Measurements from ENCODE around the gene SLC35D2. TPM values are rescaled to one million over a fixed set of nuclear protein-coding genes. Genes with fewer than 3 reads are reported as not detected.
"Not testable (repeated sequence)": the region's sequence is repeated elsewhere in the genome, so short reads cannot be mapped to it uniquely, and the experiment has no call there.

The SLC35D2 gene
- total and polyA plus RNA-seq, 3 experiments from 2014 or later: 7.9 to 29.1 (median 8.3) TPM

GRCh38 chr9:96363175-96363967, 20.1 kb downstream of the SLC35D2 start:
- Mint-ChIP-seq H3K9me3 (no peaks in the 10 kb centered on the region), H3K4me3 (no peak overlapping the region), H3K36me3 (peaks cover 3 to 53% (median 17%) of the 10 kb centered on the region in 3 donors), H3K27me3 (no peaks in the 10 kb centered on the region), H3K27ac (no peak overlapping the region), H3K4me1 (no peaks in the 10 kb centered on the region)
- no peak for DNase-seq
- Histone ChIP-seq H3K9me3 (ENCODE audit: low read length) (no peaks in the 10 kb centered on the region), H3K36me3 (ENCODE audit: insufficient read depth, low read length) (peaks cover 4% of the 10 kb centered on the region), H3K4me3 (ENCODE audit: low read length) (no peak overlapping the region), H3K4me1 (ENCODE audit: insufficient read depth, low read length) (no peaks in the 10 kb centered on the region), H3K27ac (ENCODE audit: low read depth, low read length) (no peak overlapping the region), H3K27me3 (ENCODE audit: insufficient read depth, low read length, poor library complexity, severe bottlenecking) (no peaks in the 10 kb centered on the region)
- CTCF ChIA-PET: no interaction called here
- POLR2A ChIA-PET: no interaction called here

GRCh38 chr9:96362119-96362518, 21.4 kb downstream of the SLC35D2 start:
- H3K4me1 ChIP-seq (ENCODE audit: insufficient read depth, low read length); H3K27ac ChIP-seq (ENCODE audit: low read depth, low read length); CTCF ChIA-PET: not testable (repeated sequence)

GRCh38 chr9:96361668-96362067, 21.8 kb downstream of the SLC35D2 start:
- DNase-seq: no peak

More at GRCh38 chr9:96362119-96362518, 21.4 kb downstream of the SLC35D2 start:
- H3K9me3 ChIP-seq (ENCODE audit: low read length); H3K4me1 Mint-ChIP-seq; H3K4me3 Mint-ChIP-seq; H3K9me3 Mint-ChIP-seq; H3K27me3 ChIP-seq (ENCODE audit: insufficient read depth, low read length, poor library complexity, severe bottlenecking); DNase-seq; H3K4me3 ChIP-seq (ENCODE audit: low read length); H3K36me3 ChIP-seq (ENCODE audit: insufficient read depth, low read length); H3K27me3 Mint-ChIP-seq; H3K27ac Mint-ChIP-seq; POLR2A ChIA-PET: not testable (repeated sequence)
- H3K36me3 Mint-ChIP-seq: peaks cover 3 to 53% (median 17%) of the 10 kb centered on the region in 3 donors

GRCh38 chr9:96360976-96361375, 22.5 kb downstream of the SLC35D2 start:
- Histone ChIP-seq H3K27ac (ENCODE audit: low read depth, low read length) (no peak overlapping the region), H3K4me3 (ENCODE audit: low read length) (no peak overlapping the region), H3K27me3 (ENCODE audit: insufficient read depth, low read length, poor library complexity, severe bottlenecking) (no peaks in the 10 kb centered on the region), H3K4me1 (ENCODE audit: insufficient read depth, low read length) (no peaks in the 10 kb centered on the region), H3K9me3 (ENCODE audit: low read length) (no peaks in the 10 kb centered on the region), H3K36me3 (ENCODE audit: insufficient read depth, low read length) (peaks cover 4% of the 10 kb centered on the region)
- Mint-ChIP-seq H3K4me1 (no peaks in the 10 kb centered on the region), H3K4me3 (no peak overlapping the region), H3K9me3 (no peaks in the 10 kb centered on the region), H3K36me3 (peaks cover 3 to 59% (median 19%) of the 10 kb centered on the region in 3 donors), H3K27ac (peak overlapping the region in 1 of 8 donors; percentile 58), H3K27me3 (no peaks in the 10 kb centered on the region)
- CTCF ChIA-PET: no interaction called here
- no peak for DNase-seq
- POLR2A ChIA-PET: no interaction called here

More at GRCh38 chr9:96361668-96362067, 21.8 kb downstream of the SLC35D2 start:
- Histone ChIP-seq H3K27me3 (ENCODE audit: insufficient read depth, low read length, poor library complexity, severe bottlenecking) (no peaks in the 10 kb centered on the region), H3K27ac (ENCODE audit: low read depth, low read length) (no peak overlapping the region), H3K4me1 (ENCODE audit: insufficient read depth, low read length) (no peaks in the 10 kb centered on the region), H3K4me3 (ENCODE audit: low read length) (no peak overlapping the region), H3K36me3 (ENCODE audit: insufficient read depth, low read length) (peaks cover 4% of the 10 kb centered on the region), H3K9me3 (ENCODE audit: low read length) (no peaks in the 10 kb centered on the region)
- CTCF ChIA-PET: no interaction called here
- H3K27me3 Mint-ChIP-seq: no peaks in the 10 kb centered on the region
- no peaks in the 10 kb centered on the region for H3K9me3 Mint-ChIP-seq
- no peaks in the 10 kb centered on the region for H3K4me1 Mint-ChIP-seq
- H3K4me3 Mint-ChIP-seq: no peak overlapping the region
- POLR2A ChIA-PET: no interaction called here
- peaks cover 3 to 53% (median 18%) of the 10 kb centered on the region in 3 donors for H3K36me3 Mint-ChIP-seq
- peak overlapping the region in 1 of 8 donors; percentile 79 for H3K27ac Mint-ChIP-seq

GRCh38 chr9:96360523-96360922, 23.0 kb downstream of the SLC35D2 start:
- H3K27ac ChIP-seq (ENCODE audit: low read depth, low read length); H3K36me3 ChIP-seq (ENCODE audit: insufficient read depth, low read length); H3K4me1 ChIP-seq (ENCODE audit: insufficient read depth, low read length); CTCF ChIA-PET; H3K4me3 Mint-ChIP-seq; H3K27me3 Mint-ChIP-seq; POLR2A ChIA-PET; H3K4me1 Mint-ChIP-seq; H3K9me3 ChIP-seq (ENCODE audit: low read length); H3K4me3 ChIP-seq (ENCODE audit: low read length); H3K9me3 Mint-ChIP-seq; DNase-seq; H3K27me3 ChIP-seq (ENCODE audit: insufficient read depth, low read length, poor library complexity, severe bottlenecking): not testable (repeated sequence)
- H3K36me3 Mint-ChIP-seq: peaks cover 7 to 63% (median 21%) of the 10 kb centered on the region in 3 donors
- H3K27ac Mint-ChIP-seq: peak overlapping the region in 1 of 8 donors; percentile 70

GRCh38 chr9:96350866-96351265, 32.6 kb downstream of the SLC35D2 start:
- Mint-ChIP-seq H3K27me3 (no peaks in the 10 kb centered on the region), H3K4me1 (no peaks in the 10 kb centered on the region), H3K36me3 (peaks cover 7 to 51% (median 20%) of the 10 kb centered on the region in 3 donors), H3K4me3 (no peak overlapping the region), H3K9me3 (peaks cover 0 to 2% (median 0%) of the 10 kb centered on the region in 5 donors), H3K27ac (no peak overlapping the region)
- no peak for DNase-seq
- ChIA-PET POLR2A (interaction anchor here (0.7 kb wide), 1 partner anchor 13 kb away, joined by 7 read pairs; no protein-coding TSS in a partner anchor), CTCF (interaction anchor here (0.6 kb wide), 1 partner anchor 1045 kb away, joined by 3 read pairs; no protein-coding TSS in a partner anchor)
- Histone ChIP-seq H3K27ac (ENCODE audit: low read depth, low read length) (no peak overlapping the region), H3K9me3 (ENCODE audit: low read length) (no peaks in the 10 kb centered on the region), H3K27me3 (ENCODE audit: insufficient read depth, low read length, poor library complexity, severe bottlenecking) (no peaks in the 10 kb centered on the region), H3K36me3 (ENCODE audit: insufficient read depth, low read length) (no peaks in the 10 kb centered on the region), H3K4me1 (ENCODE audit: insufficient read depth, low read length) (no peaks in the 10 kb centered on the region), H3K4me3 (ENCODE audit: low read length) (no peak overlapping the region)

GRCh38 chr9:96348261-96348660, 35.2 kb downstream of the SLC35D2 start:
- ChIA-PET POLR2A (no interaction called here), CTCF (no interaction called here)
- no peak overlapping the region for H3K4me3 Mint-ChIP-seq

GRCh38 chr9:96345551-96345950, 38.0 kb downstream of the SLC35D2 start:
- Histone ChIP-seq H3K27me3 (ENCODE audit: insufficient read depth, low read length, poor library complexity, severe bottlenecking) (no peaks in the 10 kb centered on the region), H3K4me3 (ENCODE audit: low read length) (no peak overlapping the region), H3K4me1 (ENCODE audit: insufficient read depth, low read length) (no peaks in the 10 kb centered on the region), H3K9me3 (ENCODE audit: low read length) (no peaks in the 10 kb centered on the region), H3K36me3 (ENCODE audit: insufficient read depth, low read length) (no peaks in the 10 kb centered on the region), H3K27ac (ENCODE audit: low read depth, low read length) (no peak overlapping the region)
- POLR2A ChIA-PET: interaction anchor here (0.6 kb wide), 1 partner anchor 33 kb away, joined by 5 read pairs; no protein-coding TSS in a partner anchor
- H3K4me1 Mint-ChIP-seq: peaks cover 0 to 2% (median 0%) of the 10 kb centered on the region in 3 donors
- peaks cover 0 to 2% (median 0%) of the 10 kb centered on the region in 5 donors for H3K9me3 Mint-ChIP-seq
- peaks cover 4 to 44% (median 15%) of the 10 kb centered on the region in 3 donors for H3K36me3 Mint-ChIP-seq
- no peak overlapping the region for H3K4me3 Mint-ChIP-seq
- CTCF ChIA-PET: no interaction called here
- no peaks in the 10 kb centered on the region for H3K27me3 Mint-ChIP-seq
- H3K27ac Mint-ChIP-seq: peak overlapping the region in 3 of 8 donors; percentile 41 to 68 (median 42)
- DNase-seq: no peak

More at GRCh38 chr9:96348261-96348660, 35.2 kb downstream of the SLC35D2 start:
- H3K27ac ChIP-seq (ENCODE audit: low read depth, low read length): no peak overlapping the region
- no peaks in the 10 kb centered on the region for H3K27me3 Mint-ChIP-seq
- DNase-seq: no peak
- H3K27me3 ChIP-seq (ENCODE audit: insufficient read depth, low read length, poor library complexity, severe bottlenecking): no peaks in the 10 kb centered on the region
- no peaks in the 10 kb centered on the region for H3K9me3 ChIP-seq (ENCODE audit: low read length)
- H3K9me3 Mint-ChIP-seq: peaks cover 0 to 2% (median 0%) of the 10 kb centered on the region in 5 donors
- H3K4me1 Mint-ChIP-seq: peaks cover 0 to 2% (median 0%) of the 10 kb centered on the region in 3 donors
- H3K27ac Mint-ChIP-seq: peak overlapping the region in 1 of 8 donors; percentile 64
- H3K36me3 ChIP-seq (ENCODE audit: insufficient read depth, low read length): no peaks in the 10 kb centered on the region
- H3K4me3 ChIP-seq (ENCODE audit: low read length): no peak overlapping the region
- H3K36me3 Mint-ChIP-seq: peaks cover 4 to 41% (median 17%) of the 10 kb centered on the region in 3 donors
- H3K4me1 ChIP-seq (ENCODE audit: insufficient read depth, low read length): no peaks in the 10 kb centered on the region
